SK-N-SH (cell line): Measurements from ENCODE around the gene GIGYF1.

ENCODE experiments used
- TF ChIP-seq, protein P1 (sequence below): fragments of 200-600 bp; sonication (generic); IDR thresholded peaks from 2 replicates; pipeline ENCODE4 v1.6.1; 2017; ENCODE audit warnings: antibody characterized with exemption, mild to moderate bottlenecking, moderate library complexity
- TF ChIP-seq, protein P2 (sequence below): IDR thresholded peaks from 2 replicates; pipeline ENCODE4 v1.4.0; 2012; ENCODE audit warnings: low read depth

DNA sequence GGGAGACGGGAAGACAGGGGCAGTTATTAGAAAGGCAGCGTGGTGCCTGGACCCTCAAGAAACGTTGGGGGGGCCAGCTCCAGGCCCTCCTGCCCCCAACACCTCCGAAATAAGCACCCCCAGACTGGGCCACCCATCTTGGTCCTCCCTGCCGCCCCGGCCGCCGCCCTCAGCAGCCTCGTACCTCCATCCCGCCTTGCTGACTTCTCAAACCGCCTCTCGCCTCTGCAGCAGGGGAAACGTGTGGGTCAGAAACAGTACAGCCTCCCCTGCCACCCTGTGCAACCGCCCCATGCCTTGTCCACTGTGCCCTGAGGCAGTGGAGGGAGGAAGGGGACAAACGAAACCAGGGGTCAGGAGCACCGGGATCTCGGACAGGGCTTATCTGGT is 7.2 kb downstream of the GIGYF1 start:
- TF ChIP-seq, protein P1, sequence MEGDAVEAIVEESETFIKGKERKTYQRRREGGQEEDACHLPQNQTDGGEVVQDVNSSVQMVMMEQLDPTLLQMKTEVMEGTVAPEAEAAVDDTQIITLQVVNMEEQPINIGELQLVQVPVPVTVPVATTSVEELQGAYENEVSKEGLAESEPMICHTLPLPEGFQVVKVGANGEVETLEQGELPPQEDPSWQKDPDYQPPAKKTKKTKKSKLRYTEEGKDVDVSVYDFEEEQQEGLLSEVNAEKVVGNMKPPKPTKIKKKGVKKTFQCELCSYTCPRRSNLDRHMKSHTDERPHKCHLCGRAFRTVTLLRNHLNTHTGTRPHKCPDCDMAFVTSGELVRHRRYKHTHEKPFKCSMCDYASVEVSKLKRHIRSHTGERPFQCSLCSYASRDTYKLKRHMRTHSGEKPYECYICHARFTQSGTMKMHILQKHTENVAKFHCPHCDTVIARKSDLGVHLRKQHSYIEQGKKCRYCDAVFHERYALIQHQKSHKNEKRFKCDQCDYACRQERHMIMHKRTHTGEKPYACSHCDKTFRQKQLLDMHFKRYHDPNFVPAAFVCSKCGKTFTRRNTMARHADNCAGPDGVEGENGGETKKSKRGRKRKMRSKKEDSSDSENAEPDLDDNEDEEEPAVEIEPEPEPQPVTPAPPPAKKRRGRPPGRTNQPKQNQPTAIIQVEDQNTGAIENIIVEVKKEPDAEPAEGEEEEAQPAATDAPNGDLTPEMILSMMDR = no peak
- TF ChIP-seq, protein P2, sequence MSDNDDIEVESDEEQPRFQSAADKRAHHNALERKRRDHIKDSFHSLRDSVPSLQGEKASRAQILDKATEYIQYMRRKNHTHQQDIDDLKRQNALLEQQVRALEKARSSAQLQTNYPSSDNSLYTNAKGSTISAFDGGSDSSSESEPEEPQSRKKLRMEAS = no peak
